H1 (cell line): Measurements from ENCODE around the gene DPEP3. TPM values are rescaled to one million over a fixed set of nuclear protein-coding genes. Genes with fewer than 3 reads are reported as not detected.

ENCODE experiments used
- CTCF ChIA-PET: fragments of 300-600 bp; sonication (Branson Sonifier 250); formaldehyde crosslinking; loops from one replicate; lab custom pipeline; 2021; ENCODE audit not compliant: partially characterized antibody; lab: Charles Lee
- POLR2A ChIA-PET: fragments of 300-600 bp; sonication (Branson Sonifier 250); formaldehyde crosslinking; loops from one replicate; lab custom pipeline; 2021; ENCODE audit warnings: inconsistent platforms; ENCODE audit not compliant: partially characterized antibody; lab: Charles Lee
- DNase-seq, 2 experiments: peaks; one replicate each; pipeline versions ENCODE4 v3.0.0 to v3.0.0-alpha.2; 2010 to 2022; ENCODE audit warnings: low spot score in 2 of 2, low read depth in 1 of 2, mixed read lengths in 1 of 2
- FAIRE-seq: peaks from 2 replicates; lab custom pipeline; 2011; peaks lifted over from hg19 to GRCh38; lab: Jason Lieb, UNC
- H2AFZ ChIP-seq: 2 replicates; pipeline ENCODE4 v1.8.1; 2012; ENCODE audit warnings: low read length, inconsistent platforms
- H2AK5ac ChIP-seq: 2 replicates; pipeline ENCODE4 v1.6.1; 2013; ENCODE audit warnings: low read depth, low read length
- H2BK120ac ChIP-seq: replicated peaks from 2 replicates; pipeline ENCODE3; 2013; ENCODE audit warnings: low read depth, low read length, inconsistent platforms
- H2BK12ac ChIP-seq: 2 replicates; pipeline ENCODE4 v1.6.1; 2013; ENCODE audit warnings: low read depth, low read length
- H2BK15ac ChIP-seq: 2 replicates; pipeline ENCODE4 v1.6.1; 2013; ENCODE audit warnings: low read length
- H2BK20ac ChIP-seq: 2 replicates; pipeline ENCODE4 v1.6.1; 2013; ENCODE audit warnings: low read length
- H2BK5ac ChIP-seq: 2 replicates; pipeline ENCODE4 v1.6.1; 2013; ENCODE audit warnings: low read depth, low read length
- H3K14ac ChIP-seq: 2 replicates; pipeline ENCODE4 v1.6.1; 2013; ENCODE audit warnings: inconsistent platforms; ENCODE audit not compliant: insufficient read length
- H3K18ac ChIP-seq: 2 replicates; pipeline ENCODE4 v1.6.1; 2013; ENCODE audit warnings: low read length; ENCODE audit errors: extremely low read depth
- H3K23ac ChIP-seq: 2 replicates; pipeline ENCODE4 v1.6.1; 2013; ENCODE audit warnings: inconsistent platforms; ENCODE audit not compliant: insufficient read length
- H3K23me2 ChIP-seq: 2 replicates; pipeline ENCODE4 v1.6.1; 2013; ENCODE audit warnings: low read depth, low read length
- H3K27ac ChIP-seq: 2 replicates; pipeline ENCODE4 v1.6.1; 2011; ENCODE audit warnings: low read depth, low read length, inconsistent platforms
- H3K27me3 ChIP-seq, 4 experiments: replicated peaks in 1 of 4; 1 replicate in 1 of 4; 2 replicates in 3 of 4; pipeline versions ENCODE4 v1.6.1 to v1.8.1; 2011 to 2013; ENCODE audit warnings: low read length in 3 of 4, mild to moderate bottlenecking in 3 of 4, inconsistent platforms in 2 of 4, mixed read lengths in 2 of 4, moderate library complexity in 1 of 4; ENCODE audit not compliant: control insufficient read depth in 3 of 4, insufficient read depth in 3 of 4; ENCODE audit errors: extremely low read depth in 1 of 4
- H3K36me3 ChIP-seq, 4 experiments: 2 replicates each; pipeline versions ENCODE4 v1.6.1 to v1.8.1; 2011 to 2013; ENCODE audit warnings: mild to moderate bottlenecking in 4 of 4, low read length in 3 of 4, moderate library complexity in 2 of 4, control low read depth in 1 of 4, inconsistent platforms in 1 of 4; ENCODE audit not compliant: insufficient read depth in 4 of 4, control insufficient read depth in 2 of 4
- H3K4ac ChIP-seq: replicated peaks from 2 replicates; pipeline ENCODE3; 2013; ENCODE audit warnings: low read length, low read depth, mixed read lengths, inconsistent platforms; ENCODE audit not compliant: insufficient read length
- H3K4me1 ChIP-seq, 4 experiments: replicated peaks in 1 of 4; 1 replicate in 1 of 4; 2 replicates in 3 of 4; pipeline versions ENCODE4 v1.6.1 to v1.8.1; 2011 to 2013; ENCODE audit warnings: low read length in 3 of 4, inconsistent platforms in 2 of 4, mixed read lengths in 1 of 4; ENCODE audit not compliant: insufficient read depth in 4 of 4, control insufficient read depth in 3 of 4
- H3K4me2 ChIP-seq, 2 experiments: 2 replicates each; pipeline versions ENCODE4 v1.6.1 to v1.8.1; 2011 to 2013; ENCODE audit warnings: low read depth in 2 of 2, low read length in 2 of 2, control low read depth in 1 of 2, inconsistent platforms in 1 of 2, mild to moderate bottlenecking in 1 of 2; ENCODE audit not compliant: insufficient read depth in 1 of 2
- H3K4me3 ChIP-seq, 4 experiments: fragments of 200-600, 300-600 bp in 1 of 4; sonication (generic), shearing (Covaris generic), sonication (Bioruptor Twin) in 1 of 4; 2 replicates each; pipeline versions ENCODE4 v1.5.1 to v1.8.1; 2011 to 2016; ENCODE audit warnings: low read length in 4 of 4, low read depth in 3 of 4, control low read depth in 2 of 4, inconsistent platforms in 2 of 4, mild to moderate bottlenecking in 2 of 4, mixed read lengths in 1 of 4, moderate library complexity in 1 of 4; ENCODE audit not compliant: insufficient read depth in 2 of 4; ENCODE audit errors: extremely low read depth in 1 of 4
- H3K56ac ChIP-seq: replicated peaks from 2 replicates; pipeline ENCODE3; 2013; ENCODE audit warnings: low read depth, mild to moderate bottlenecking, mixed read lengths, low read length, inconsistent platforms; ENCODE audit not compliant: insufficient read length
- H3K79me1 ChIP-seq: 2 replicates; pipeline ENCODE4 v1.6.1; 2013; ENCODE audit warnings: low read depth, low read length, control low read depth
- H3K79me2 ChIP-seq, 2 experiments: 2 replicates each; pipeline versions ENCODE4 v1.6.1 to v1.8.1; 2012 to 2013; ENCODE audit warnings: low read length in 2 of 2, mild to moderate bottlenecking in 2 of 2, inconsistent platforms in 1 of 2; ENCODE audit not compliant: insufficient read depth in 2 of 2, control insufficient read depth in 1 of 2
- H3K9ac ChIP-seq, 4 experiments: replicated peaks in 1 of 4; 1 replicate in 1 of 4; 2 replicates in 3 of 4; pipeline versions ENCODE4 v1.6.1 to v1.8.1; 2011 to 2013; ENCODE audit warnings: low read depth in 3 of 4, low read length in 3 of 4, control low read depth in 2 of 4, mild to moderate bottlenecking in 2 of 4, moderate library complexity in 2 of 4, inconsistent platforms in 1 of 4; ENCODE audit errors: extremely low read depth in 1 of 4
- H3K9me3 ChIP-seq, 2 experiments: 2 replicates each; pipeline versions ENCODE4 v1.6.1 to v1.8.1; 2012 to 2013; ENCODE audit warnings: mild to moderate bottlenecking in 2 of 2, moderate library complexity in 2 of 2, control low read depth in 1 of 2, inconsistent platforms in 1 of 2, low read depth in 1 of 2, low read length in 1 of 2, mixed read lengths in 1 of 2; ENCODE audit not compliant: insufficient read depth in 2 of 2
- H4K20me1 ChIP-seq, 2 experiments: replicated peaks in 1 of 2; 2 replicates each; pipeline versions ENCODE3 to v1.8.1; 2011 to 2013; ENCODE audit warnings: inconsistent platforms in 2 of 2, low read length in 2 of 2, mild to moderate bottlenecking in 1 of 2; ENCODE audit not compliant: insufficient read depth in 2 of 2, control insufficient read depth in 1 of 2
- H4K5ac ChIP-seq: 2 replicates; pipeline ENCODE4 v1.6.1; 2013; ENCODE audit warnings: low read length, low read depth, mixed read lengths, inconsistent platforms; ENCODE audit not compliant: insufficient read length
- H4K8ac ChIP-seq: 2 replicates; pipeline ENCODE4 v1.8.0; 2013; ENCODE audit warnings: mild to moderate bottlenecking, moderate library complexity, low read length, inconsistent platforms; ENCODE audit not compliant: insufficient read depth; ENCODE audit errors: extremely low read depth
- H4K91ac ChIP-seq: replicated peaks from 2 replicates; pipeline ENCODE3; 2013; ENCODE audit warnings: low read length, mixed read lengths, inconsistent platforms; ENCODE audit not compliant: insufficient read length
- BRCA1 ChIP-seq: IDR thresholded peaks from 2 replicates; pipeline ENCODE4 v1.6.1; 2012; ENCODE audit warnings: low read depth, low read length, improper control_type of control experiment
- EGR1 ChIP-seq: IDR thresholded peaks from 2 replicates; pipeline ENCODE4 v1.6.1; 2011; ENCODE audit warnings: low read depth, low read length, borderline replicate concordance
- GABPA ChIP-seq: IDR thresholded peaks from 2 replicates; pipeline ENCODE4 v1.6.1; 2011; ENCODE audit warnings: mild to moderate bottlenecking, low read length, moderate library complexity, borderline replicate concordance; ENCODE audit not compliant: insufficient read depth
- NANOG ChIP-seq: IDR thresholded peaks from 2 replicates; pipeline ENCODE4 v1.6.1; 2011; ENCODE audit warnings: low read length, low read depth, mild to moderate bottlenecking, inconsistent platforms; ENCODE audit not compliant: insufficient read depth, poor library complexity, severe bottlenecking
- SP1 ChIP-seq: IDR thresholded peaks from 2 replicates; pipeline ENCODE4 v1.6.1; 2011; ENCODE audit warnings: low read depth, low read length
- TAF1 ChIP-seq: IDR thresholded peaks from 2 replicates; pipeline ENCODE4 v1.6.1; 2011; ENCODE audit warnings: mild to moderate bottlenecking, low read depth, low read length
- TEAD4 ChIP-seq: IDR thresholded peaks from 2 replicates; pipeline ENCODE4 v1.6.1; 2012; ENCODE audit warnings: low read depth, low read length, inconsistent platforms, mixed read lengths
- WGBS, 2 experiments: shearing (Covaris generic) in 1 of 2; methylation state at CpG; one replicate each; pipeline versions ENCODE4 v1.1.6 to v1.1.7; 2013 to 2015; ENCODE audit warnings: low lambda C conversion rate in 2 of 2, mixed read lengths in 2 of 2, inconsistent platforms in 1 of 2, low coverage in 1 of 2, missing lambda C conversion rate in 1 of 2; ENCODE audit not compliant: insufficient replicate concordance in 2 of 2, insufficient coverage in 1 of 2, insufficient read length in 1 of 2; ENCODE audit errors: extremely low coverage in 1 of 2, missing lambda C conversion rate in 1 of 2; 5-methylcytosine and 5-hydroxymethylcytosine counted together
- polyA plus RNA-seq, 7 experiments: library from polyadenylated mRNA; depleted of rRNA in 3 of 7; stranded (reverse) in 5 of 7; unstranded in 2 of 7; fragments of >200 nt in 5 of 7; fragments of 200-250 nt in 2 of 7; gene quantifications; 1 replicate in 5 of 7; 2 replicates in 1 of 7; 4 replicates in 1 of 7; pipeline versions ENCODE4 v1.2.1 to v1.2.3, GENCODE V29; 2011 to 2013; ENCODE audit warnings: missing spikeins in 2 of 7, mixed read lengths in 2 of 7
- total RNA-seq: library from RNA; stranded (reverse); fragmentation: NEBNext Ultra II Directional; extraction: Animal tissue kit (Norgen Biotek cat#: 25700); gene quantifications from 2 replicates; pipeline ENCODE4 v1.2.1, GENCODE V29; 2021

Gene DPEP3
- total and polyA plus RNA-seq, 2 of the 8 experiments (the other 6 are each of a cell fraction or from before 2014, with no cell fraction given), result 6.5 to 9.9 TPM

- H2BK120ac ChIP-seq, result no peak overlapping the region
- no peaks in the 10 kb centered on the region for H3K79me2 ChIP-seq
- no peak overlapping the region for H3K23ac ChIP-seq
- H3K9me3 ChIP-seq, result no peaks in the 10 kb centered on the region
- H3K4ac ChIP-seq, result no peak overlapping the region
- no peak overlapping the region for H2AFZ ChIP-seq
- CTCF ChIA-PET, result interaction anchor here (1.2 to 2.7 kb wide), 2 partner anchors 14 to 65 kb away, joined by 3 to 10 read pairs; no protein-coding TSS in a partner anchor
- H3K56ac ChIP-seq, result no peak overlapping the region
- peaks cover 0 to 4% (median 0%) of the 10 kb centered on the region in 4 experiments; a peak in 3 of 7 replicates for H3K4me1 ChIP-seq
- H4K5ac ChIP-seq, result no peak overlapping the region
- H4K8ac ChIP-seq, result no peak overlapping the region
- WGBS, 2 experiments, result 96% methylated on average over 2 of the region's 2 CpGs; no CpG with 5 or more reads in 1 of the 2 experiments
- no peak overlapping the region for H2BK15ac ChIP-seq
- no peaks in the 10 kb centered on the region for H3K79me1 ChIP-seq
- DNase-seq (no peak), FAIRE-seq (no peak)
- peaks cover 0 to 2% (median 0%) of the 10 kb centered on the region in 4 experiments; a peak in 2 of 7 replicates for H3K27me3 ChIP-seq
- no peak overlapping the region for H3K27ac ChIP-seq
- H2BK5ac ChIP-seq, result no peak overlapping the region
- H3K23me2 ChIP-seq, result no peaks in the 10 kb centered on the region
- H2BK12ac ChIP-seq, result no peak overlapping the region
- no peak overlapping the region for H3K14ac ChIP-seq
- no peak overlapping the region for H2BK20ac ChIP-seq
- no peak overlapping the region for H3K9ac ChIP-seq
- POLR2A ChIA-PET, result interaction anchor here (1.4 kb wide), 1 partner anchor 109 kb away, joined by 5 read pairs; the partner anchor contains the start of gene NFATC3
- no peaks in the 10 kb centered on the region for H4K20me1 ChIP-seq
- H3K4me2 ChIP-seq, result no peak overlapping the region
- H2AK5ac ChIP-seq, result no peak overlapping the region
- H3K36me3 ChIP-seq, result no peaks in the 10 kb centered on the region; a peak in 1 of 8 replicates
- H4K91ac ChIP-seq, result no peak overlapping the region
- no peak overlapping the region for H3K18ac ChIP-seq
- H3K4me3 ChIP-seq, result no peak overlapping the region
- no peak for TF ChIP-seq NANOG
- TF ChIP-seq SP1, result no peak
- TF ChIP-seq GABPA, result no peak
- no peak for TF ChIP-seq BRCA1
- no peak for TF ChIP-seq EGR1
- TF ChIP-seq TAF1, result no peak
- no peak for TF ChIP-seq TEAD4
Measured at GRCh38 chr16:67976205-67976604, 4.1 kb downstream of the DPEP3 start.
